Measurements from ENCODE around the gene CXCL8.

The CXCL8 gene

DNA sequence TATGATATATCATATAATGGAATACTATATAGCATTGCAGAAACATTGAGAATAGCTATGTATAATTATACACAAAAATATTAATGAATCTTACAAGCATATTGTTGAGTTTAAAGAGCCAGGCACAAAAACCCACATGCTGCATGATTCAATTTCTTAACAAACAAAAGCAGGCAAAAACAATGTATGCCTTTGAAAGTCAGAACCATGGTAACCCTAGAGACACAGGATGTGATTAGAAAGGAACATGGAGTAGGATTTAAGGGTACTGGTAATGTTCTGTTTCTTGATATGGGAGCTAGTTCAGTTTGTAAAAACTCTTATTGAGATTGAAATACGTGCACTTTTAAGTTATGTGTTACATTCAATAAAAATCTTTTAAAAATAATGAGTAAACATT is 21.5 kb downstream of the CXCL8 start:
- H3K4me2 ChIP-seq (ENCODE audit: low read length), result no peak overlapping the region
- TF ChIP-seq, protein P1, sequence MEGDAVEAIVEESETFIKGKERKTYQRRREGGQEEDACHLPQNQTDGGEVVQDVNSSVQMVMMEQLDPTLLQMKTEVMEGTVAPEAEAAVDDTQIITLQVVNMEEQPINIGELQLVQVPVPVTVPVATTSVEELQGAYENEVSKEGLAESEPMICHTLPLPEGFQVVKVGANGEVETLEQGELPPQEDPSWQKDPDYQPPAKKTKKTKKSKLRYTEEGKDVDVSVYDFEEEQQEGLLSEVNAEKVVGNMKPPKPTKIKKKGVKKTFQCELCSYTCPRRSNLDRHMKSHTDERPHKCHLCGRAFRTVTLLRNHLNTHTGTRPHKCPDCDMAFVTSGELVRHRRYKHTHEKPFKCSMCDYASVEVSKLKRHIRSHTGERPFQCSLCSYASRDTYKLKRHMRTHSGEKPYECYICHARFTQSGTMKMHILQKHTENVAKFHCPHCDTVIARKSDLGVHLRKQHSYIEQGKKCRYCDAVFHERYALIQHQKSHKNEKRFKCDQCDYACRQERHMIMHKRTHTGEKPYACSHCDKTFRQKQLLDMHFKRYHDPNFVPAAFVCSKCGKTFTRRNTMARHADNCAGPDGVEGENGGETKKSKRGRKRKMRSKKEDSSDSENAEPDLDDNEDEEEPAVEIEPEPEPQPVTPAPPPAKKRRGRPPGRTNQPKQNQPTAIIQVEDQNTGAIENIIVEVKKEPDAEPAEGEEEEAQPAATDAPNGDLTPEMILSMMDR (IDR thresholded peaks at IDR 0.05; ENCODE audit: low read depth, low read length), result no peak
- no peak for TF ChIP-seq EZH2phosphoT487 (IDR thresholded peaks at IDR 0.05; ENCODE audit: low read depth)
- H3K27ac ChIP-seq (ENCODE audit: low read length), result no peak overlapping the region
- no peaks in the 10 kb centered on the region for H3K27me3 ChIP-seq (ENCODE audit: low read depth, low read length)
- no peak overlapping the region for H3K9ac ChIP-seq (ENCODE audit: low read length)
- no peaks in the 10 kb centered on the region for H3K79me2 ChIP-seq (ENCODE audit: low read length)
- no peaks in the 10 kb centered on the region for H3K36me3 ChIP-seq (replicated peaks; ENCODE audit: low read depth, low read length)
- H3K4me1 ChIP-seq (ENCODE audit: low read length), result peaks cover 4% of the 10 kb centered on the region; the same call in 1 of the 2 replicates
- no peak overlapping the region for H3K4me3 ChIP-seq (ENCODE audit: low read length)
- H4K20me1 ChIP-seq (ENCODE audit: insufficient read depth, low read length), result no peaks in the 10 kb centered on the region
- H3K9me3 ChIP-seq (ENCODE audit: insufficient read depth, low read length), result no peaks in the 10 kb centered on the region
- H2AFZ ChIP-seq (ENCODE audit: low read depth, low read length), result no peak overlapping the region

DNA sequence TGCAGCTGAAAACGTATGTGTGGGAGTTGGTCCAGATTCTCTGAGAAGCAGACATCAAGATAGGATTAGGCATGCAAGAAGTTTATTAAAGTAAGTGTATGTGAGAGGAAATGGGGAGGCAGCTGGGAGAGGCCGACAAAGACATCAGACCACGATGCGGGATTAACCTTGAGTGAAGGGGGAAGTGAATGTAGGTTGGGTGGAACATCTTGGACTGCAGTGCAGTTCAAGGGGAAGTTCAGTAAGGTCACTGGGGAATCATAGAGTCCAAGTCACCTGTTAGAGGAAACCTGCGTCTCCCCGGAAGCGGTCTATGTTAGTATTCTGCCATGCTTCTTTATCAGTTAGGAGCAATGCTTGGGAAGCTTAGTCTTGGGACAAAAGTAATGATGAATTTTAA is 22.0 kb downstream of the CXCL8 start:
- peaks cover 4% of the 10 kb centered on the region; the same call in 1 of the 2 replicates for H3K4me1 ChIP-seq (ENCODE audit: low read length)
- H4K20me1 ChIP-seq (ENCODE audit: insufficient read depth, low read length), result no peaks in the 10 kb centered on the region
- no peak overlapping the region for H3K4me3 ChIP-seq (ENCODE audit: low read length)
- no peak overlapping the region for H2AFZ ChIP-seq (ENCODE audit: low read depth, low read length)
- no peak overlapping the region for H3K4me2 ChIP-seq (ENCODE audit: low read length)
- no peaks in the 10 kb centered on the region for H3K27me3 ChIP-seq (ENCODE audit: low read depth, low read length)
- no peak overlapping the region for H3K27ac ChIP-seq (ENCODE audit: low read length)
- no peaks in the 10 kb centered on the region for H3K36me3 ChIP-seq (replicated peaks; ENCODE audit: low read depth, low read length)
- TF ChIP-seq EZH2phosphoT487 (IDR thresholded peaks at IDR 0.05; ENCODE audit: low read depth), result no peak
- TF ChIP-seq, protein P1 (IDR thresholded peaks at IDR 0.05; ENCODE audit: low read depth, low read length), result no peak
- H3K79me2 ChIP-seq (ENCODE audit: low read length), result no peaks in the 10 kb centered on the region
- H3K9me3 ChIP-seq (ENCODE audit: insufficient read depth, low read length), result no peaks in the 10 kb centered on the region
- no peak overlapping the region for H3K9ac ChIP-seq (ENCODE audit: low read length)

DNA sequence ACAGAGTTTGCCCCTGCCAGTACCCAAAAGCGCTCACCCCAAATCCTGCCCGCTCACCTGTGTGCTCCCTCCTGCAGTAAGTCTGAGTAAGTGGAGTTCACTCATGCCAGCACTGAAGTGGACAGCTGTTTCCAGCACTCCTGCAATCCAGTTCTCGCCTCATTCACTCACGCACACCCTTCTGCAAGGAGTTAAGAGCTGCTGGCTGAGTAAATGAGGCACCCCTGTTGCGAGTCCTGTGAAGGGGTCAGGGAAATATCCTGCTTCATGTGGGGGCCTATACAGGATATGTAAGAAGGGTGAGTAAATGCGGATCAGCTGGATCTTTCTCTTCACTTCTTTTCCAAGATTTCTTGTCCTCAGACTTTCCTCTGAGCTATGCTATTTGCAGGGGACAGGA is 23.5 kb downstream of the CXCL8 start:
- TF ChIP-seq, protein P1 (IDR thresholded peaks at IDR 0.05; ENCODE audit: low read depth, low read length), result no peak
- TF ChIP-seq EZH2phosphoT487 (IDR thresholded peaks at IDR 0.05; ENCODE audit: low read depth), result no peak
- Histone ChIP-seq H3K4me3 (ENCODE audit: low read length) (no peak overlapping the region), H3K36me3 (replicated peaks; ENCODE audit: low read depth, low read length) (no peaks in the 10 kb centered on the region), H4K20me1 (ENCODE audit: insufficient read depth, low read length) (no peaks in the 10 kb centered on the region), H3K4me1 (ENCODE audit: low read length) (peaks cover 4% of the 10 kb centered on the region; the same call in 1 of the 2 replicates), H3K27ac (ENCODE audit: low read length) (no peak overlapping the region), H3K9me3 (ENCODE audit: insufficient read depth, low read length) (no peaks in the 10 kb centered on the region), H3K9ac (ENCODE audit: low read length) (no peak overlapping the region), H2AFZ (ENCODE audit: low read depth, low read length) (no peak overlapping the region), H3K79me2 (ENCODE audit: low read length) (no peaks in the 10 kb centered on the region), H3K27me3 (ENCODE audit: low read depth, low read length) (no peaks in the 10 kb centered on the region), H3K4me2 (ENCODE audit: low read length) (no peak overlapping the region)

DNA sequence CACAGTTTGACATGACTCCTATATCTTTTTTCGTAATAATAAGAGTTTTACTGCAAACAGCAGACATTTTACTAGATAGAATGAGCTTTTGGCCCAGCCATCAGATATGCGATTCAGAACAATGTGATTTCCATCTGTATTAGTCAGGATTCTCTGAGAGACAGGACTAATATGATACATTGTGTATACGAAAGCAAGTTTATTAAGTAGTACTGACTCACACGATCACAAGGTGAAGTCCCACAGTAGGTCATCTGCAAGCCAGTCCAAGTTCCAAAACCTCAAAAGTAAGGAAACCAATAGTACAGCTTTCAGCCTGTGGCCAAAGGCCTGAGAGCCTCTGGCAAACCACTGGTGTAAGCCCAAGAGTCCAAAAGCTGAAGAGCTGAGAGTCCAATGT is 24.1 kb downstream of the CXCL8 start:
- H3K9me3 ChIP-seq (ENCODE audit: insufficient read depth, low read length), result no peaks in the 10 kb centered on the region
- H3K27ac ChIP-seq (ENCODE audit: low read length), result no peak overlapping the region
- H3K4me1 ChIP-seq (ENCODE audit: low read length), result peaks cover 4% of the 10 kb centered on the region; the same call in 1 of the 2 replicates
- TF ChIP-seq EZH2phosphoT487 (IDR thresholded peaks at IDR 0.05; ENCODE audit: low read depth), result no peak
- TF ChIP-seq, protein P1 (IDR thresholded peaks at IDR 0.05; ENCODE audit: low read depth, low read length), result no peak
- H3K4me3 ChIP-seq (ENCODE audit: low read length), result no peak overlapping the region
- H3K27me3 ChIP-seq (ENCODE audit: low read depth, low read length), result no peaks in the 10 kb centered on the region
- H3K4me2 ChIP-seq (ENCODE audit: low read length), result no peak overlapping the region
- H3K79me2 ChIP-seq (ENCODE audit: low read length), result no peaks in the 10 kb centered on the region
- H3K9ac ChIP-seq (ENCODE audit: low read length), result no peak overlapping the region
- H3K36me3 ChIP-seq (replicated peaks; ENCODE audit: low read depth, low read length), result no peaks in the 10 kb centered on the region
- H2AFZ ChIP-seq (ENCODE audit: low read depth, low read length), result no peak overlapping the region
- no peaks in the 10 kb centered on the region for H4K20me1 ChIP-seq (ENCODE audit: insufficient read depth, low read length)

All from OCI-LY3 (cell line).